IMR-90 (cell line): ENCODE results near the gene ZNF853.

Experiments used
- CEBPB ChIP-seq: IDR thresholded peaks from 2 replicates; pipeline ENCODE4 v1.6.1; 2012; ENCODE audit warnings: low read depth, low read length, improper control_type of control experiment
- CHD1 ChIP-seq: IDR thresholded peaks from 2 replicates; pipeline ENCODE4 v1.6.1; 2012; ENCODE audit warnings: low read depth, low read length, improper control_type of control experiment
- CTCF ChIP-seq: conservative IDR thresholded peaks from 2 replicates; pipeline ENCODE4 v1.5.1; 2012; ENCODE audit warnings: mild to moderate bottlenecking, low read depth, low read length, improper control_type of control experiment
- ELK1 ChIP-seq: fragments of 150-350 bp; IDR thresholded peaks from 2 replicates; pipeline ENCODE4 v1.6.1; 2016; ENCODE audit warnings: low read depth, mild to moderate bottlenecking, low read length, moderate library complexity, borderline replicate concordance
- MAFK ChIP-seq: IDR thresholded peaks from 2 replicates; pipeline ENCODE4 v1.6.1; 2012; ENCODE audit warnings: low read depth, low read length, improper control_type of control experiment
- MAZ ChIP-seq: IDR thresholded peaks from 2 replicates; pipeline ENCODE4 v1.6.1; 2012; ENCODE audit warnings: low read depth, mild to moderate bottlenecking, low read length, improper control_type of control experiment, moderate library complexity, borderline replicate concordance
- MXI1 ChIP-seq: IDR thresholded peaks from 2 replicates; pipeline ENCODE4 v1.6.1; 2012; ENCODE audit warnings: low read depth, mild to moderate bottlenecking, low read length, moderate library complexity, borderline replicate concordance
- NFE2L2 ChIP-seq: fragments of 150-350 bp; IDR thresholded peaks from 2 replicates; pipeline ENCODE4 v1.6.1; 2016; ENCODE audit warnings: low read depth, mild to moderate bottlenecking, low read length
- POLR2A ChIP-seq: IDR thresholded peaks from 2 replicates; pipeline ENCODE4 v1.6.1; 2012; ENCODE audit warnings: mild to moderate bottlenecking, low read depth, low read length
- RAD21 ChIP-seq: IDR thresholded peaks from 2 replicates; pipeline ENCODE4 v1.6.1; 2012; ENCODE audit warnings: low read length, improper control_type of control experiment
- RCOR1 ChIP-seq: IDR thresholded peaks from 2 replicates; pipeline ENCODE4 v1.6.1; 2012; ENCODE audit warnings: mild to moderate bottlenecking, low read length, improper control_type of control experiment; ENCODE audit not compliant: insufficient replicate concordance
- RFX5 ChIP-seq: IDR thresholded peaks from 2 replicates; pipeline ENCODE4 v1.8.0; 2012; ENCODE audit warnings: low read depth, mild to moderate bottlenecking, low read length, moderate library complexity

DNA sequence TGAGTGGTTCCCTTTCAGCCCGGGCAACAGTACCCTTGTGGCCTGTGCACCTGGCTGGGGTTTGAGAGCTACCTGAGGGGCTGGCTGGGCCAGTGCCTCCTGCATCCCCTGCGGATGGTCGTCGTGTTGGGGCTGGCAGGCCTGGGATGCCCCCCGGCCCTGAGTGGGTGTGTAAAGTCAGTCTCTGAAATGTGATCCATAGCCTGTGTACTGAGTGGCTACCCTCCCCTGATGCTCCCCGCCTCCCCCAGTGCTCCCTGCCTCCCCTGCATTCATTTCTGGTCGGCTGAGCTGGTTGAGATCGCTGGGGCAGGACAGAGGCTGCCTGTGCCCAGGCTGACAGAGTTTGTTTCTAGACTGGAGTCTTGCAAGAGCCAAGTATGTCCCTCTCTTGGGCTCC, 31.1 kb downstream of the ZNF853 start:
- TF ChIP-seq CTCF (no peak), POLR2A (no peak), MXI1 (no peak), RAD21 (no peak), RFX5 (no peak), CEBPB (no peak), NFE2L2 (no peak), MAFK (no peak), ELK1 (no peak), CHD1 (no peak), MAZ (no peak), RCOR1 (no peak)
